ENCODE data around the gene MYADML2. TPM values are rescaled to one million over a fixed set of nuclear protein-coding genes. Genes with fewer than 3 reads are reported as not detected.
"Not testable (repeated sequence)": the region's sequence is repeated elsewhere in the genome, so short reads cannot be mapped to it uniquely, and the experiment has no call there.

MYADML2 gene
- total and polyA plus RNA-seq, 11 donors = 0.19 to 11.2 (median 3.9) TPM

GRCh38 chr17:81984773-81985410 is 37.9 kb upstream of the MYADML2 start:
- no peak for ATAC-seq
- DNase-seq = no peak
- WGBS, 4 donors = 88 to 94% (median 93%) methylated on average over 21 of the region's 21 CpGs
- intact Hi-C loops (cut with DNase I) = no loop called here
- Histone ChIP-seq H3K9me3 (no peaks in the 10 kb centered on the region), H3K27me3 (no peaks in the 10 kb centered on the region), H3K4me1 (no peaks in the 10 kb centered on the region), H3K36me3 (peaks cover 0 to 58% (median 35%) of the 10 kb centered on the region in 9 donors), H3K4me3 (no peak overlapping the region), H3K27ac (no peak overlapping the region)
- TF ChIP-seq, protein P1, sequence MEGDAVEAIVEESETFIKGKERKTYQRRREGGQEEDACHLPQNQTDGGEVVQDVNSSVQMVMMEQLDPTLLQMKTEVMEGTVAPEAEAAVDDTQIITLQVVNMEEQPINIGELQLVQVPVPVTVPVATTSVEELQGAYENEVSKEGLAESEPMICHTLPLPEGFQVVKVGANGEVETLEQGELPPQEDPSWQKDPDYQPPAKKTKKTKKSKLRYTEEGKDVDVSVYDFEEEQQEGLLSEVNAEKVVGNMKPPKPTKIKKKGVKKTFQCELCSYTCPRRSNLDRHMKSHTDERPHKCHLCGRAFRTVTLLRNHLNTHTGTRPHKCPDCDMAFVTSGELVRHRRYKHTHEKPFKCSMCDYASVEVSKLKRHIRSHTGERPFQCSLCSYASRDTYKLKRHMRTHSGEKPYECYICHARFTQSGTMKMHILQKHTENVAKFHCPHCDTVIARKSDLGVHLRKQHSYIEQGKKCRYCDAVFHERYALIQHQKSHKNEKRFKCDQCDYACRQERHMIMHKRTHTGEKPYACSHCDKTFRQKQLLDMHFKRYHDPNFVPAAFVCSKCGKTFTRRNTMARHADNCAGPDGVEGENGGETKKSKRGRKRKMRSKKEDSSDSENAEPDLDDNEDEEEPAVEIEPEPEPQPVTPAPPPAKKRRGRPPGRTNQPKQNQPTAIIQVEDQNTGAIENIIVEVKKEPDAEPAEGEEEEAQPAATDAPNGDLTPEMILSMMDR (IDR thresholded peaks at IDR 0.05) = no peak
- no peak for TF ChIP-seq POLR2A (IDR thresholded peaks at IDR 0.05)

DNA sequence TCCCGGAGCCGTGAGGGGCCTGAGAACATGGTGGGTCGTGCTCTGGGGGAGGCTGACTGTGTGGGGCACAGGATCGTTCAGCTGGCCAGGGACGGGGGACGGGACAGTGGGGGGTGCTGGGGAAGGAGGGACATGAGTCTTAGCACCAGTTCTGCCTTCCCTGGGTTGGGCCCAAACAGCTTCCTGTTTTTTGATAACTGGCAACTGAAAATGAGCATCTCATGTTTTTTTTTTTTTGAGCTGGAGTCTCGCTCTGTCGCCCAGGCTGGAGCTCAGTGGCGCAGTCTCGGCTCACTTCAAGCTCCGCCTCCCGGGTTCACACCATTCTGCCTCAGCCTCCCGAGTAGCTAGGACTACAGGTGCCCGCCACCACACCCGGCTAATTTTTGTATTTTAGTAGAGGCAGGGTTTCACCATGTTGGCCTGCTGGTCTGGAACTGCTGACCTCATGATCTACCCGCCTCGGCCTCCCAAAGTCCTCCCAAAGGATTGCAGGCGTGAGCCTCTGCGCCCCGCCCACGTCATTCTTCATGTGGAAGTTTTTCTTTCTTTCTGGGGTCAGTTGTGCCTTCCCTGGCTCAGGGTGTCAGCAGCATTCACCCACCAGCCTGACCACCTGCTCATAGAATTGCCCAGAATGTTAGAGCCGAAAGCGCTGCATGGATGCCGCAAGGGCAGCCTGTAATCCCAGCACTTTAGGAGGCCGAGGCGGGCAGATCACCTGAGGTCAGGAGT is 36.8 kb upstream of the MYADML2 start:
- Histone ChIP-seq H3K9me3 (no peaks in the 10 kb centered on the region), H3K27ac (no peak overlapping the region), H3K36me3 (peaks cover 0 to 57% (median 35%) of the 10 kb centered on the region in 9 donors), H3K4me3 (no peak overlapping the region), H3K4me1 (peaks cover 0 to 4% (median 1%) of the 10 kb centered on the region in 12 donors), H3K27me3 (no peaks in the 10 kb centered on the region)
- no peak for DNase-seq
- WGBS, 4 donors = 95 to 97% (median 97%) methylated on average over 26 of the region's 26 CpGs
- no peak for TF ChIP-seq POLR2A (IDR thresholded peaks at IDR 0.05)
- TF ChIP-seq, protein P1 (IDR thresholded peaks at IDR 0.05) = no peak
- intact Hi-C loops (cut with DNase I) = no loop called here
- ATAC-seq = no peak

DNA sequence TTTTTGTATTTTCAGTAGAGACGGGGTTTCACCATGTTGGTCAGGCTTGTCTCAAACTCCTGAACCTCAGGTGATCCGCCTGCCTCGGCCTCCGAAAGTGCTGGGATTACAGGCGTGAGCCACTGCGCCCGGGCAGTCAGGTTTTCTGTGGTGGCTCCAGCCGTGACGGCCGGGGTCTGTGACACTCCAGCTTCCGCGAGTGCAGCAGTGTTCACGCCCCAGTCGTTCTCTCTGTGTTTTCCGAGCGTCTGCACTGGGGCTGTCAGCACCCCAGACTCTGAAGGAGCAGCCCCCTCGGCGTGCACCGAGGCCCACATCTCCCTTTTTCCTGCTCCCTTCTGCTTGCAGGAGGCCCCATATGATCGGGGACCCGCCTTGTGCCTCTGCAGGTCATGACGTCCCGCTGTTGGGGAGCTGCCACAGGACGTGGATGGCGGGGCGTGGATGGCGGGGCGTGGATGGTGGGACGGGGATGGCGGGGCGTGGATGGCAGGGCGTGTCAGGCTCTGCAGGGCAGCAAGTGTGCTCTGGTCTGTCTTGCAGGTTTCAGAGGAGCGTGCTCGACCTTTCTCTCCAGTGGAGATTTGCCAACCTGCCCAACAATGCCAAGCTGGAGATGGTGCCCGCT is 36.1 kb upstream of the MYADML2 start:
- 93 to 94% (median 94%) methylated on average over 35 of the region's 35 CpGs for WGBS, 4 donors
- intact Hi-C loops (cut with DNase I) = no loop called here

GRCh38 chr17:81981511-81981910 is 34.5 kb upstream of the MYADML2 start:
- H3K4me3 ChIP-seq; H3K27me3 ChIP-seq; ATAC-seq; H3K27ac ChIP-seq; H3K9me3 ChIP-seq; DNase-seq; intact Hi-C loops (cut with DNase I): not testable (repeated sequence)
- peaks cover 0 to 19% (median 13%) of the 10 kb centered on the region in 12 donors for H3K4me1 ChIP-seq
- peaks cover 0 to 50% (median 32%) of the 10 kb centered on the region in 9 donors for H3K36me3 ChIP-seq
- WGBS, 4 donors = 96 to 98% (median 97%) methylated on average over 12 of the region's 12 CpGs

More for the DNA sequence above, 36.1 kb upstream of the MYADML2 start:
- Histone ChIP-seq H3K27me3 (no peaks in the 10 kb centered on the region), H3K9me3 (no peaks in the 10 kb centered on the region), H3K4me1 (peaks cover 0 to 11% (median 8%) of the 10 kb centered on the region in 12 donors), H3K36me3 (peaks cover 0 to 57% (median 35%) of the 10 kb centered on the region in 9 donors), H3K27ac (no peak overlapping the region), H3K4me3 (no peak overlapping the region)
- TF ChIP-seq POLR2A (IDR thresholded peaks at IDR 0.05) = no peak
- TF ChIP-seq, protein P1 (IDR thresholded peaks at IDR 0.05) = no peak
- DNase-seq (no peak), ATAC-seq (no peak)
